Loucy (cell line): ENCODE data around the gene FOXJ3.

Source experiments
- H2AFZ ChIP-seq: fragments of 200-600 bp; sonication (generic); 2 replicates; pipeline ENCODE4 v1.6.0; 2016; ENCODE audit warnings: antibody characterized with exemption, mild to moderate bottlenecking, low read length, moderate library complexity
- H3F3A ChIP-seq: fragments of 200-600 bp; 2 replicates; pipeline ENCODE4 v1.6.0; 2016; ENCODE audit warnings: antibody characterized with exemption, low read depth, mild to moderate bottlenecking
- H3K27me3 ChIP-seq: fragments of 200-600 bp; sonication (generic); 2 replicates; pipeline ENCODE4 v1.6.1; 2014; ENCODE audit warnings: low read length, mild to moderate bottlenecking; ENCODE audit not compliant: insufficient read depth, poor library complexity, severe bottlenecking
- H3K36me3 ChIP-seq: fragments of 200-600 bp; sonication (generic); 2 replicates; pipeline ENCODE4 v1.6.1; 2016; ENCODE audit warnings: low read length; ENCODE audit not compliant: insufficient read depth
- H3K4me1 ChIP-seq: fragments of 200-600 bp; sonication (generic); 2 replicates; pipeline ENCODE4 v1.5.1; 2014; ENCODE audit warnings: low read length, mild to moderate bottlenecking; ENCODE audit not compliant: insufficient read depth, poor library complexity, severe bottlenecking
- H3K4me2 ChIP-seq: fragments of 200-600 bp; sonication (generic); 2 replicates; pipeline ENCODE4 v1.6.0; 2014; ENCODE audit warnings: antibody characterized with exemption, low read length, low read depth, mild to moderate bottlenecking; ENCODE audit not compliant: poor library complexity, severe bottlenecking
- H3K4me3 ChIP-seq: fragments of 200-600 bp; sonication (generic); 2 replicates; pipeline ENCODE4 v1.5.1; 2014; ENCODE audit warnings: low read length, mild to moderate bottlenecking, mixed read lengths; ENCODE audit not compliant: poor library complexity, severe bottlenecking
- H3K79me2 ChIP-seq: fragments of 200-600 bp; sonication (generic); 2 replicates; pipeline ENCODE4 v1.6.1; 2014; ENCODE audit warnings: low read length; ENCODE audit not compliant: insufficient read depth
- H3K9ac ChIP-seq: fragments of 200-600 bp; sonication (generic); 2 replicates; pipeline ENCODE4 v1.6.0; 2014; ENCODE audit warnings: mild to moderate bottlenecking, low read depth, low read length, moderate library complexity; ENCODE audit not compliant: poor library complexity, severe bottlenecking
- H3K9me2 ChIP-seq: fragments of 200-600 bp; sonication (generic); replicated peaks from 2 replicates; pipeline ENCODE4 v1.6.1; 2016; ENCODE audit warnings: low read depth, low read length, mixed read lengths
- H3K9me3 ChIP-seq: fragments of 200-600 bp; sonication (generic); 2 replicates; pipeline ENCODE4 v1.6.1; 2014; ENCODE audit warnings: mild to moderate bottlenecking, antibody characterized with exemption, low read length, low read depth; ENCODE audit not compliant: insufficient read depth
- H4K20me1 ChIP-seq: fragments of 200-600 bp; sonication (generic); 2 replicates; pipeline ENCODE4 v1.6.0; 2014; ENCODE audit warnings: antibody characterized with exemption, low read length, mild to moderate bottlenecking; ENCODE audit not compliant: insufficient read depth, poor library complexity, severe bottlenecking
- EZH2phosphoT487 ChIP-seq: fragments of 200-600 bp; IDR thresholded peaks from 2 replicates; pipeline ENCODE4 v1.6.1; 2018; ENCODE audit warnings: antibody characterized with exemption, mild to moderate bottlenecking, moderate library complexity, borderline replicate concordance
- TF ChIP-seq, protein P1 (sequence below): fragments of 200-600 bp; sonication (generic); conservative IDR thresholded peaks from 2 replicates; pipeline ENCODE4 v1.5.1; 2014; ENCODE audit warnings: mild to moderate bottlenecking, antibody characterized with exemption, low read length

Gene FOXJ3

DNA sequence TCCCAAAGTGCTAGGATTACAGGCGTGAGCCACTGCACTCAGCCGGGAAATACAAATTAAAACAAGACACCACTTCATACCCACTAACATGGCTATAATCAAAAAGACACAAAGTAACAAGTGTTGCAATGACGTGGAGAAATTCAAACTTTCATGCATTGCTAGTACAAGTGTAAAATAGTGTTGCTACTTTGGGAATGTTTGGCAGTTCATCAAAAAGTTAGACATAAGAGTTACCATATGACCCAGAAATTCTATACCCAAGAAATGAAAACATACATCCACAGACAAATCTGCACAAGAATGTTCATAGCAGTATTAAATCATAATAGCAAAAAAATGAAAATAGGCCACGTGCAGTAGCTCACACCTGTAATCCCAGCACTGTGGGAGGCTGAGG lies 16.4 kb downstream of the FOXJ3 start:
- Histone ChIP-seq H3K4me1 (peaks cover 79% of the 10 kb centered on the region), H4K20me1 (peaks cover 75% of the 10 kb centered on the region)

DNA sequence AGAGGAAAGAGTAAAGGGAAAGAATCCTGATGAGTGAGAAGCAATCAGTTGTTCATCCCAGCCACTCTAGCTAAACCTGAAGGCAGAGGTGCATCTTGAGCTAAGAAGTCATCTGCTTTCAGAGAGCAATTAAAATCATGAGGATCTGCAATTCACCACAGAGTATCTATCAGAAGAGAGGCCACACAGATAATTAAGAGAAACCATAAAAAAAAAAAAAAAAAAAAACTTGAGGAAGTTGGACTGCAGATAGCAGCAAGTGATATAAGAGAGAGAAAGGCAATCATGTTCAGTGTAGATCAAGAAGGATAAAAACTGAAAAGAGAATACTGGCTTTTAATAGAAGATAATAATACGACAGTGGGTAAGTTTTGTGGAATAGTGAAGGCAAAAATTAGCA lies 17.7 kb downstream of the FOXJ3 start:
- H3K9me3 ChIP-seq: no peaks in the 10 kb centered on the region
- H3K4me2 ChIP-seq: peak overlapping the region; percentile 47
- no peaks in the 10 kb centered on the region for H3K36me3 ChIP-seq
- H3K4me3 ChIP-seq: peak overlapping the region; percentile 18
- H3K4me1 ChIP-seq: peaks cover 79% of the 10 kb centered on the region
- peaks cover 12% of the 10 kb centered on the region; the same call in 1 of the 2 replicates for H3F3A ChIP-seq
- H4K20me1 ChIP-seq: peaks cover 73% of the 10 kb centered on the region
- H3K79me2 ChIP-seq: peaks cover 94% of the 10 kb centered on the region
- H2AFZ ChIP-seq: no peak overlapping the region
- no peak for TF ChIP-seq EZH2phosphoT487
- TF ChIP-seq, protein P1, sequence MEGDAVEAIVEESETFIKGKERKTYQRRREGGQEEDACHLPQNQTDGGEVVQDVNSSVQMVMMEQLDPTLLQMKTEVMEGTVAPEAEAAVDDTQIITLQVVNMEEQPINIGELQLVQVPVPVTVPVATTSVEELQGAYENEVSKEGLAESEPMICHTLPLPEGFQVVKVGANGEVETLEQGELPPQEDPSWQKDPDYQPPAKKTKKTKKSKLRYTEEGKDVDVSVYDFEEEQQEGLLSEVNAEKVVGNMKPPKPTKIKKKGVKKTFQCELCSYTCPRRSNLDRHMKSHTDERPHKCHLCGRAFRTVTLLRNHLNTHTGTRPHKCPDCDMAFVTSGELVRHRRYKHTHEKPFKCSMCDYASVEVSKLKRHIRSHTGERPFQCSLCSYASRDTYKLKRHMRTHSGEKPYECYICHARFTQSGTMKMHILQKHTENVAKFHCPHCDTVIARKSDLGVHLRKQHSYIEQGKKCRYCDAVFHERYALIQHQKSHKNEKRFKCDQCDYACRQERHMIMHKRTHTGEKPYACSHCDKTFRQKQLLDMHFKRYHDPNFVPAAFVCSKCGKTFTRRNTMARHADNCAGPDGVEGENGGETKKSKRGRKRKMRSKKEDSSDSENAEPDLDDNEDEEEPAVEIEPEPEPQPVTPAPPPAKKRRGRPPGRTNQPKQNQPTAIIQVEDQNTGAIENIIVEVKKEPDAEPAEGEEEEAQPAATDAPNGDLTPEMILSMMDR: no peak
- H3K27me3 ChIP-seq: no peaks in the 10 kb centered on the region
- peak overlapping the region; percentile 10 for H3K9ac ChIP-seq
- H3K9me2 ChIP-seq: no peaks in the 10 kb centered on the region

More for the DNA sequence above, 16.4 kb downstream of the FOXJ3 start:
- H3F3A ChIP-seq: peaks cover 12% of the 10 kb centered on the region; the same call in 1 of the 2 replicates
- H3K9me2 ChIP-seq: no peaks in the 10 kb centered on the region
- peak overlapping the region; percentile 95 for H3K4me2 ChIP-seq
- H3K9me3 ChIP-seq: no peaks in the 10 kb centered on the region
- peak overlapping the region; percentile 64 for H3K9ac ChIP-seq
- H3K27me3 ChIP-seq: no peaks in the 10 kb centered on the region
- peaks cover 94% of the 10 kb centered on the region for H3K79me2 ChIP-seq
- TF ChIP-seq, protein P1: no peak
- no peak for TF ChIP-seq EZH2phosphoT487
- no peaks in the 10 kb centered on the region for H3K36me3 ChIP-seq
- peak overlapping the region; percentile 68 for H3K4me3 ChIP-seq
- no peak overlapping the region for H2AFZ ChIP-seq

DNA sequence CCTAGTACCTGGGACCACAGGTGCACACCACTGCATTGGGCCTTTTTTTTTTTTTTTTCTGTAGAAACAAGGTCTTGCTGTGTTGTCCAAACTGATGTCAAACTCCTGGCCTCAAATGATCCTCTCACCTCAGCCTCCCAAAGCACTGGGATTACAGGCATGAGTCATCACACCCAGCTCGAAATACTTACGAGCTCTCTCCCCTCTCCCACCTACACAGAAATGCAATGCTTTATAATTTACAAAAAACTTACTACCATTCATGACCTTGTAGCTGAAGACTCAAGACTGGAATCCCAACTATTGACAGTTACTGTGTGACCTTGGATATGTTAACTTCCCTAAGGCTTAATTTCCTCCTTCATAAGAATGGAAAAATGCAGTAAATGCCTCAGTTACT lies 18.7 kb downstream of the FOXJ3 start:
- no peak overlapping the region for H3K4me2 ChIP-seq
- H3K9ac ChIP-seq: no peak overlapping the region
- H2AFZ ChIP-seq: no peak overlapping the region
- no peaks in the 10 kb centered on the region for H3K9me2 ChIP-seq
- peaks cover 77% of the 10 kb centered on the region for H4K20me1 ChIP-seq
- H3K4me3 ChIP-seq: no peak overlapping the region
- no peaks in the 10 kb centered on the region for H3K36me3 ChIP-seq
- H3F3A ChIP-seq: peaks cover 12% of the 10 kb centered on the region; the same call in 1 of the 2 replicates
- H3K27me3 ChIP-seq: no peaks in the 10 kb centered on the region
- peaks cover 70% of the 10 kb centered on the region for H3K4me1 ChIP-seq
- H3K9me3 ChIP-seq: no peaks in the 10 kb centered on the region
- TF ChIP-seq, protein P1: no peak
- no peak for TF ChIP-seq EZH2phosphoT487
- H3K79me2 ChIP-seq: peaks cover 94% of the 10 kb centered on the region
